GM18858 (cell line): ENCODE results near the gene PTS.

ENCODE experiments used
- ATAC-seq: cut with Tn5 transposase; IDR thresholded peaks from one replicate; pipeline ENCODE4 v1.9.1; 2021; ENCODE audit not compliant: unreplicated experiment

The PTS gene

GRCh38 chr11:112221274-112221835 lies 4.9 kb upstream of the PTS start:
- ATAC-seq: no peak

- no peak for ATAC-seq
Measured at GRCh38 chr11:112222303-112222702, 3.9 kb upstream of the PTS start.

GRCh38 chr11:112223121-112223520 lies 3.1 kb upstream of the PTS start:
- no peak for ATAC-seq

GRCh38 chr11:112223754-112224532 lies 2.3 kb upstream of the PTS start:
- no peak for ATAC-seq

- no peak for ATAC-seq
Measured at GRCh38 chr11:112225753-112226061, 521 bp upstream of the PTS start.

- ATAC-seq: peak; percentile 31
Measured at GRCh38 chr11:112226831-112227401, 688 bp downstream of the PTS start.

- no peak for ATAC-seq
Measured at GRCh38 chr11:112227471-112227870, 1.2 kb downstream of the PTS start.

GRCh38 chr11:112228706-112229105 lies 2.5 kb downstream of the PTS start:
- ATAC-seq: no peak

- no peak for ATAC-seq
Measured at GRCh38 chr11:112229159-112229558, 2.9 kb downstream of the PTS start.

- ATAC-seq: no peak
Measured at GRCh38 chr11:112229746-112230433, 3.7 kb downstream of the PTS start.

- no peak for ATAC-seq
Measured at GRCh38 chr11:112231952-112232351, 5.7 kb downstream of the PTS start.

GRCh38 chr11:112235750-112236390 lies 9.6 kb downstream of the PTS start:
- ATAC-seq: no peak

GRCh38 chr11:112237451-112237850 lies 11.2 kb downstream of the PTS start:
- ATAC-seq: no peak

GRCh38 chr11:112238041-112238440 lies 11.8 kb downstream of the PTS start:
- no peak for ATAC-seq

GRCh38 chr11:112241486-112241885 lies 15.3 kb downstream of the PTS start:
- no peak for ATAC-seq

GRCh38 chr11:112247201-112247600 lies 21.0 kb downstream of the PTS start:
- no peak for ATAC-seq

GRCh38 chr11:112248201-112248600 lies 22.0 kb downstream of the PTS start:
- ATAC-seq: no peak

- ATAC-seq: no peak
Measured at GRCh38 chr11:112249871-112250610, 23.8 kb downstream of the PTS start.

GRCh38 chr11:112253605-112254242 lies 27.5 kb downstream of the PTS start:
- no peak for ATAC-seq

GRCh38 chr11:112255067-112255720 lies 29.0 kb downstream of the PTS start:
- no peak for ATAC-seq
